CD4-positive, alpha-beta T cell treated with Interleukin-1 beta for 1 hour (primary cell): ENCODE results near the gene ELF5.

Experiments used
- DNase-seq, 2 donors: peaks; one replicate each; pipeline ENCODE4 v3.0.0-alpha.2; 2020 to 2022

Gene ELF5

DNA sequence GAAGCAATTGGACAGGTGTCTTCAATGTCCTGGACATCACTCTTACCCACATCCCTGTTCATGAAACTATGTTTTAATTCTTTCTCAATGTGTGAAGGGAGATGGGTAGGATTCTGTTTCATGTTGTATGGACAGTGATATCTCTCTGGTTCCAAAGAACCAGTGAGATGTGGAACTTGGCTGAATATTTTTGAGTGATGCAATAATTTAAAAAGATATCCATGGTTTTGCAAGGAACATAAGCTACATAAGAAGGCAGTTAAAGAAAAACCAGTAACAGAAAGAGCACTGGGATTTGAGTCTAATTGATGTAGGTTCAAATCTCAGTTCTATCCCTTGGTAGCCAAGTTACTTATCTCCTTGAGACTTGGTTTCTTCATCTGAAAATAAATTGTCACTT is 7.7 kb upstream of the ELF5 start:
- DNase-seq: no peak

DNA sequence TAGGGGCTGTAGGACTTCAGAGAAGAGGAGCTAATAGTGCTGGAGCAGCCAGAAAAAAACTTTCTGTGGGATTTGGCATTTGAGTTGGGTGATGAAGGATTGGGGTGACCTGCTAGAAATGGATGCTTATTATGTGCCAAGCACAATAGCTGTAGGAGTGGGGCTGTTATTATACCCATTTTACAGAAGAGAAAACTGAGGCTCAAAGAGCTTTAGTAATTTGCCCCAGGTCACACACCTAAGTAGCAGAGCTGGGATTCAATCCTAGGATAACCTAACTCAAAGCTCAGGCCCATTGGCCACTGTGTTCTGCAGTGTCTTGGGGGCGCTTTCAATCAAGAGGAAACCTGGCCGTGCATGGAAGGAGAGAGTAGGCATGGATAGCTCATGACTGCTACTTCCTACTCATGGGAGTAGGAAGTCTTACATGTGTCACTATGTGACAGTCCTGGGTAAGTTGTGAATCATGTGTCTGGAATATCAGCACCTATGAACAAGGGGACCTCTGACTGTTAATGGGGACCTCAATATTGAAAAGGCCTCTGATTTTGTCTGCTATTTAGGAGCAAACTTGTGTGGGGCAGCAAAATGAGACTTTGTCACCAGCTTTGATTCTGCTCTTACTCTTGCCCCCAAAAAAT is 6.1 kb upstream of the ELF5 start:
- no peak for DNase-seq

DNA sequence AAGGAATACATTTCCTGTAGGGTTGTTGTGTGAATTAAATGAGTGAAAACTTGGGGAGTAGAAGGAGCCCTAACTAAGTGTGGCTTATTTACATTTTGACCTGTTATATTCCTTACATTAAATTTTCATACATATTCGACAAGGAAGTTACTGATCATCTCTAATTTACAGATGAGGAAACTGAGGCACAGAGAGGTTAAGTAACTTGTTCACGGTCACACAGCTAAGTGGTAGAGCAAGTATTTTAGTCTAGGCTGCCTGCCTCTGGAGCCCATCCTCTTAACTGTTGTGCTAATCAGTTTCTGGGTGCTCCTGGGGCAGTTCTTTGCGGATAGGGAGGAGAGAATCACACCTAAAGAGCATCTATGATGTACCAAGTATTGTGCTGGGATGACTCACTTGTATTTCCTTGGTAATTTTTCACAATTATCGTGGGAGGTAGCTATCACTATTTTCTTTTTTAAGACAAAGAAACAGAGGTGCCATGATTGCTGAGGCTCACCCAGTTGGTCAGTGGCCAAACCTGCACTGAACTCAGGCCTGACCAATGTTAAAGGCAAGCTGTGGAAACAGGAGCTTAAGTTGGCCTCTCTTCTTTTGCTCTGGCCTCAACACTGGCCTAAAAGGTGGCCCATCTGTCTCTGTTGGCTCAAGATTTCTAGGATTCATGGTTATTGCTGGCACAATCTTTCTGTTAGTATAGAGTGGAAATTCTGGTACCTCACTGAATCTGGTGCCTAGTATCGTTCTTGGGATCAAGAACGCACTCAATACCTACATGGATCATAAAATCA is 2.9 kb upstream of the ELF5 start:
- DNase-seq: no peak

DNA sequence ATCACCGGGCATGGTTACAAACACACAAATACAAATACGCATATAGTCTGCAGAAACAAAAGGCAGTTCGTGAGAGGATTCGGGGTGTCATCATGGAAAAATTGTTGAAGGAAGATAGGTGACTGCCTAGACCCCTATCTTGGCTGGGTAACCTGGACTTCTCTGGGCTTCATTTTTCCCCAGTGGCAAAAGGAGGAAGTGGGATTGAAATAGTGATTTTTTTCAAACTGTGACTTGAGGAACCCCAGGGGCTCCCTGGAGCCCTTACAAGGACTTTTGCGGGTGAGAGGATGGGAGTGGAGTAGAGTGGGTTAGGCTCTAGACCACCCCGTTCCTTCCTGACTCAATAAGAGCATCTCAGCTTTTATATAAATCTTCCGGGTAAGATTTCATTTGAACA is 1.0 kb upstream of the ELF5 start:
- DNase-seq: no peak

DNA sequence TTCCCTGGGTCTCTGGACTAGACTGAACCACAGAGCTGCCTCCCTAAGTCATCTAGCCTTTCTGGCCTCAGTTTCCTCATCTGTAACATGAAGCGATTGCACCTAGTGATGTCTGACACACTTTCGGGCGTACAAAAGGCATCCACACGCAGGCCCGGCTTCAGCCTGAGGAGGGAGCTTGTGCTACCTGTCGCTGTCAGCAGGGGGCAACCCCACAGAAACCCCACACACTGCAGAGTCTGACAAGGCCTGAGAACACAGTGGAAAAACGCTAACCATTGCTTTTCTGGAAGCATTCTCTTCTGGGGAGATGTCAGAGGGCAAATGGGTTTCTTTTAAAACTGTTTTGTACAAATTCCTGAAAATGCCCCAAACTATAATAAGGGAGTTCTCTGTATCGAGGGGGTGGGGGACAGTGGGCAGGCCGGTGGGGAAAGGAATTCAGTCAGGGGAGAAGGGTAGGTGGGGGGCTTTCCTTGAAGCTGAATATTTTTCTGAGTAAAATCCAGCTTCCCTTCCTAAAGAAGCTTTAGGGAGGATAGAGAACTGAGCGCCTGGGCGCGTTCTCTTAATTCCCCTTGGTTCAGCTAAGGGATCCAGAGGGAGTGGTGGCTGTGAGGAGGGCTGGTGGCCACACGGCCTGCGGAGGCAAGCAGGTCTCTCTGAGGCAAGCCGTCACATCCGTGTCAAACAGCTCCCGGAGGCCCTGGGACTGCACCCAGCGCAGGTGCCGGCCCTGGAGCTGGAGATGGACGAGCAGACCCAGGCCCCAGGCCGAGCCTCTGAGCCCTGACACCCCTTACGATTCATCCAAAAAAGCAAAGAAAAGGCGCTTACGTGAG is 533 bp downstream of the ELF5 start:
- peak; percentile 30 to 43 for DNase-seq

DNA sequence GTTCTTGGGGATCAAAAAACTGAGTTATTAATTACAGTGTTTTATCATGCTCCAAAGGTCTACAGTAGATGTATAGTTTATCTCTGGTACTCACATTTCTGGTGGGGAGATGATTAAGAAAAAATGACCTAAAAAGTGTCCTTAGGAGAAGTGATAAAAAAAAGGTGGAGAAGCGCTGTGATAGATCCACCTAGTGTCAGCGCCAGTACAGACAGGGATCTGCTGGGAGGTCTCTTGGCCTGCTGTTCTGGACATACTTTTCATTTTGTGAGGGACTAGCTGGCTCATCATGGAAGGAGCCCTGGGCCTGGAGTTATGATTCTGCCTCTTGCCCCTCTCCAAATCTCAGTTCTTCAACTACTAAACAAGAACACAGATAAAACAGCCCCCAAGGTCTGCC is 2.9 kb downstream of the ELF5 start:
- DNase-seq: no peak

DNA sequence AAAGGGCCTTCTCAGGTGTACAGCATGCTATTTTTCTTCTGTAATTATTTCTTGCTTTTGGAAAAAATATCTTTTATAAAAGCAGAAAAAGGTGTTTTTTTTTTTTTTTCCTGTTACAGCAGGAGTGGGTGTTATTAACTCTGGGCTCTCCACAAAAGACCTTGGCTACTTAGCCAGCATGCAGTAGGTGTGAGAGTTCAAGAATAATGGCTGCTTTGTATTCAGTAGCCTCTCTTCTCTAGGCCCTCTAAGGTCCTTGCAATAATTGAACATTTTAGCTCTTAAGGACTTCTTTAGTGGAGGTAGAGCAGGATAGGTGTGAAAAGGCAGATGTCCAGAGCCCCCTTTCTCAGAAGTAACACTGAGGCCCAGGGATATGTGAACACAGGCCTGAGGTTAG is 3.4 kb downstream of the ELF5 start:
- no peak for DNase-seq

DNA sequence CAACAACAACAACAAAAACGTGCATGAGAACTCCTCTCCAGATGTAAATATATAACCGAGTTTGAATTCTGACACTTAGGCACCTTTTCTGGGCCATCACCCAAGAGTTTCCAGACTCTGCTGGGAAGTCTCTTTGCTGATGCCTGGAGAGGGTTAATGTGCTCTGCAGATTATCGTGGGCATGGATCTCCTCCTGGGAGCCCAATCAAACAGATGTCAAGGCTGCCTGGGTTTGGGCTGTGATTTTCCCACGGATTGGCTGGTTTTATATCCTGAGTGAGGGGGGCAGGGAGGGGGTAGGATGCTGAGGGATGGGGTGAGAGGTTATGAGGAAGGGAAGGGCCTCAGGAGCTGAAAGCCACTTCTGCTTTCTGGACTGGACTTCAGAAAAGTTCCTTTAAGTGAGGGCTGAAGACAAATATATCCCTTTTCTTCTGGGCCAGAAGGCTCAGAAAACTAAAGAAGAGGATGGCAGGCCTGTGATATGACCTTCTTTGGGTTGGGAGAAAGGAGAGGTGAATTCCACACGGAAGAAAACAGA is 4.2 kb downstream of the ELF5 start:
- DNase-seq: no peak

DNA sequence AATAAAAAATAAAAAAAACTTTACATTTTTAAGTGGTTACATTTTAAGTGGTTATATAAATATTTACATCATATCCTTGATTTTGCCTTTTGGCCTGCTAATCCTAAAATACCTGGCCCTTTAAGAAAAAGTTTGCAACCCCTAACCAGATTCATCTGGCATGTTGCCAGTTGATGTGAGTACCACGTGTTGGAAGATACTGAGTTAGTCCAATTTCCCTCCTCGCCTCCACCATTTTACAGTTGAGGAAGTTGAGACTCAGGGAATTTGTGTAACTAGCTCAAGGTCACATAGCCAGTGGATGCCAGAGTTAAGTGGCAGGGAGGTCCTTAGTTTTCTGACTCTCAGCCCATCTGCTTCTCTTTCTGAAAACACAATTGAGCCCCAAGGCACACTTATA is 5.1 kb downstream of the ELF5 start:
- DNase-seq: no peak

DNA sequence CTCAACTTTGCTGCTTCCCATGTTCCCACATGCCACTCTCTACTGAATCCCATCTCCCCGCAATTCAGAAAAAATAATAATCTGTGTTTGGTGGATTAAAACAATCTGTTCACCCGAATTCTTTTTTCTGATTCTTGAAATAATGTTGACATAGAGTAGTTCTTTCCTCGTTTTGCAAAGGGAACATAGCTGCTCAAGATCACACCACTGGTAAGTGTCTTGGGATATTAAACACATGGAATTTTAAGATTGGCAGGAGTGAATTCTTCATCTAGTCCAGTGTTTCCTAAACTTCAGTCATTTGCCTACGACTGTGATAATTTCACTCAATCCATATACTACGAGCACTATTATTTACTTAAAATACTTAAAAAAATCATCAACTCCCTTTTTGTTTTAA is 6.0 kb downstream of the ELF5 start:
- no peak for DNase-seq

DNA sequence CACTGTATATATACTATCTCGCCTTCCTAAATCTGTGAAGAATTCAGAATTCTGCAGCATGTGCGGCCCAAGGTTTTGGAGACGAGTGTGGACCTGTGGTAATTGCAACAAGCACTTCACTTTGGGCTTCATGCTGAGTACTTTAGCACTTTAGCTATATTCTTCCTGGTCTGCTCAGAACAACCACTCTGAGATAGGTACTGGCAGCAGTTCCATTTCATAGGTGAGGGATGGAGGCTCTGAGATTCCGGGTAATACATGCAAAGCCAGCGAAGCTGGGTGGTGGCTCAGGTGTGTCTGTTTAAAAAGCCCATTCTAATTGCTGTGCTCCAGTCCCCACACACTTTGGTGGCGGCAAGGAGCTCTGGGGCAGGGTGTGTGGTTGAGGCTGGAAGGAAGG is 6.4 kb downstream of the ELF5 start:
- no peak for DNase-seq

DNA sequence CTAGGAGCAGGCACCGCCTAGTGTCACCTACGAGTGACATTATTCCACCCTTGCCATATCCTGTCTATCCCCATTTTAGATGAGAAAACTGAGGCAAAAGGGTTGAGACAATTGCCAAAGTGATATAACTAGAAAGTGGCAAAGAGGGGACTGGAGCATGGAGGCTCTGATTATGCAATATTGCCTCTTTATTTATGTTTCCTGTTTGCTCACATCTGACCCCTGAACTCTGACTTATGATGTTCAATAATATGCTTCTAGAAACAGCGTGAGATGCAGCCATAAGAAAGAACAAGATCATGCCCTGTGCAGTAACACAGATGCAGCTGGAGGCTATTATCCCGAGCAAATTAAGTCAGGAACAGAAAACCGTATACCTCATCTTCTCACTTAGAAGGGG is 7.7 kb downstream of the ELF5 start:
- DNase-seq: no peak

DNA sequence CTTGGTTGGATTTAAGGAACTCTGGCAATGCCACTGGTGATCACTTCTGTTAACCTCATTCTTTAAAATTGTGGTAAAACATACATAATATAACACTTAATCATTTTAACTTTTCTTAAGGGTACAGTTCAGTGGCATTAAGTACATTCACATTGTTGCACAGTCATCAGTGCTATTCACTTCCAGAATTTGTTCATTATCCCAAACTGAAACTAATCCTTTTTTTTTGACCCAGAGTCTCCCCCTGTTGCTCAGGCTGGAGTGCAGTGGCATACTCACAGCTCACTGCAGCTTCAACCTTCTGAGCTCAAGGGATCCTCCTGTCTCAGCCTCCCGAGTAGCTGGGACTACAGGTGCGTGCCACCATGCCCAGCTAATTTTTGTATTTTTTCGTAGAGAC is 10.6 kb downstream of the ELF5 start:
- no peak for DNase-seq

DNA sequence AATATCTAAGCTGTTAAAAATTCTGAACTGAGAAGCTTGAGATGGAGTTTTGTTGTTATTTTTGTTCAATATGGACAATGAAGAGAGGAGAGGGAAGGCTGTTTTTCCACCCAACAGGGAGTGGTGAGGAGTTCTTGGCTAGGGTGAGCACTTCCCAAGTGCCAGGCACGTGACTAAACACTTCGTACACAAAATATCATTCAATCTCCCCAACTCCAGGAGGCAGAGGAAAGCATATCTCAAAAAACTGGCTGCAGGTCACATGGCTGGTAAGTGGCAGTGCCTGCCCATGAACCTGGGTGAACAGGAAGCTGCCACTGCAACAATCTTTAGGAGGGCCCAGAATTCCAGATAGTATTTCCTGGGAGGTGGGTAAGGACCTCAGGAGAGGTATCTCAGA is 11.6 kb downstream of the ELF5 start:
- no peak for DNase-seq

DNA sequence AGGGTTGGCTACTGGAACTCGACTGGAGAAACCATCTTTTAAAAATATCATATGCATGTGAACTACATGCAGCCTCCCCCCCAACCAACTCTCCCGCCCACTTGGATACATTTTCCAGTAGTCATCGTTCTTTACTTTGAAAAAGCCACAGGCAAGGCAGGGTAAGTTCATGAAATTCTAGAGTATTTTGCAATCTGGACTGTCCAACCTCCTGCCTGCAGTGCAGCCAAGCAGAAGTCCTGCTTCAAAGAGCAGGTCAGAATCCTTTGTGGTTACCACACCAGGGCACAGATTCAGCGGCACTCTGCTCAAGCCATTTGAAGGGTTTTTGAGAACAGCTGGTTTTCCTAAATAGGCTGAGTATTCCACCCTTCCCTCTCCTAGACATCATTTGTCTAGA is 12.1 kb downstream of the ELF5 start:
- peak in 1 of 2 donors; percentile 3 for DNase-seq

DNA sequence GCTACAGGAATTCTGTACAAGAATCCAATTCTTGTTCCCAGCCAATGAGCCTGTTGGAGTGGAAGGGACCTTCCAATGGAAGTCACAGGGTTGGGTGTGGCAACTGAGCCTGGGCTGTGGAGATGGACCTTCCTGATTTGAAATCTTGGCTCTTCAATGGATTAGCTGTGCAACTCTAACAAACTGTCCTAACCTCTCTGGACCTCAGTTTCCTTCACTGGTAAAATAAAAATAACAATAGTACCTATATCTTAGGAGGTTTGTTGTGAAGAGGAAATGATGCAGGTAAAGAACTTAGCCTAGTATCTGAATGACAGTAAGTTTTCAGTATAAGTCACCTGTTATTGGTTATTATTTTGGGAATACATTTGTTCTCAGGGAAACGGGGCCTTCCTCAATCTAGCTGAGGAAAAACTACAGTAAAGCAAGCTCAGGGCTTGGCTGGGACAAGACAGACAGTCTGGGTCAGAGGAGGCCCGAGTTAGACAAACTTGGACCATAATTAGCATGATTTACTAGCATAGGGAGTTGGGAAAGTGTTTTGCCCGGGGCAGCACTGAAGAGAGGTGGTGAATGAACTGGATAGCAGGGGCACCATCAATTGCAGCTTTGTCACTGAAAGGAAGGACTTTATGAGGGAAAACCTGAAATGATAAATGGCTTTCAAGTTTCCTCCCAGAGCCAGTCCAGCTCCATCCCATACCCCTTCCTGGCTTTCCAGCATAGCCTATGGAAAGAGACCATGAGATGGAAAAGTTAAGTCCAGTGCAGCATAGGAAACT is 13.7 kb downstream of the ELF5 start:
- no peak for DNase-seq

DNA sequence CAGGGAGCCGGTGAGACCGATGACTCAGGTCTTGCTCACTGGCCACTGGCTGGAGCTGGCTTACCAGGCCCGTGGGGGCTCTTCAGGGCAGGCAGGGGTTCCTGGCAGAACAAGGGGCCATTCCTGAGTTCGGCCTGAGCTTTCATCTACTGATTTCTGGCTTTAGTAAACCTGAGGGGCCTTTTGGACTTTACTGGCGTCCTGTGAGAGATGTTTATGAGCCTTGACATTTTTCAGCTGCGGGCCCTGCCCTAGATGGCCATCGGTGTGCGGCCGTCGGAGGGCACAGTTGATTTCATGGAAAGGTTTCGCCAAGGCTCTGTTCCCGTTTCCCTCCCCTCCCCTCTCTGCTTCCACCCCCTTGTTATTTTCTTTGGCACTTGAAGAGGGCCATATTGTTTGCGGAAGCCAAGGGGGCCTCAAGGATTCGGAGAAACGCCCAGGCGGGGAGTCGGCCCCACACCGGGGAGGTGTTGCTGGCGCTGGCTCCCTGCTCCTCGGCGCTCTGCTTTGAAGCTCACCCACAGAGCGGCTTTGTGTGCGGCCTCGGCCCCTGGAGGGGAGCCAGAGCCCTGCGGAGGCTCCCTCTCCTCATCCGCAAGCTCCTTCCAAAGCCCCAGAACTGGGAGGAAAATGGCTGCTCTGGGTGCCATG is 17.7 kb downstream of the ELF5 start:
- no peak for DNase-seq

DNA sequence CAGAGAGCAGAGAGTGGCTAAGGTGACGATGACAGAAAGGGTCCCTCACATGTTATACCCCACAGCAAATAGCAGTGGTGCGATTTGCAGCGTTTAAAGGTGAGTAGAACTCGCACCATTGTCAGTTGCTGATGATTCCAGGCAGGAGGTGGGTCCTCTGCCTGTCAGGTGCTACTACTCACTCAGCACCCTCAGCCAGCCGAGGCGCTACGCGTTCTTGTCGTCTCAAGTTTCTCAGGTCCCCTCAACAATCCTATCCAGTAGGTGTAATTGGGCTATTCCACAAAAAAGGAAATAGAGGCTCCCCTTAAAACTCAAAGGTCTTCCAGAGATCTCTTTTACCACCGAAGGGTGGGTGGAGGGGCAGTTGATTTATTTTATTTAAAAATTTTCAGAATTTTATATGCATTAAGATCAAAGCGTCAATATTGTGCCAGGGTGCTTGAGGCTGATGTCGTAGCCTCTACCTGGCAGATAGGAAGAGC is 18.3 kb downstream of the ELF5 start:
- no peak for DNase-seq

DNA sequence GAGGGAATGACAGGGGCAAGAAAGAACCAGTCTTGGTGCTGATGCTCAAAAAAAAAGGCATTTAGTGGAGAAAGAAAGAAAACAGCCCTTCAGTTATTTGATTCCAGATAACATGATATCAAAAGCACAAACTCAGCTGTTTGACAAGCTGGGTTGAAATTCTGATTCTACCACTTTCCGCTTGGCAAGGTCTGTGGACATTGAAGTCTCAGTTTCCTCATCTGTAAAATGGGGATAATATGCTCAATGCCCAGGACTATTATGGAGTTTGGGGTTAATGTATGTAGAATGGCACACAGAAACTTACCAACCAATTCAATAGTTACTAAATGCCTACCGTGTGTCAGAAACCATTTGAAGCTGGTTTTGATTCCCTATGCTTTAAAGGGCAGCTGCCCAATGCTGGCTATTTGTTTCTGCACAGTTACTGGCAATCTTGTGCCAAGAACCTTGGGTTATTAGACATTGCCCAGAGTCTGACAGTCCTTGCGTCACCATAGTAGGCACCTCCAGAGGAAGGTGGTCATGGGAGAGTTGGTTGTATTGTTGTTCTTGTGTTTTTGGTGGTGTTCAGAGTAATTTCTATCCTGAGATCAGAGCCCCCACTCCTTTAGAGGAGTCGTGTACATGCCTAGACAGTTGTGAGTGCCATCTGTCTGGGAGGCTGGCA is 19.5 kb downstream of the ELF5 start:
- DNase-seq: no peak

DNA sequence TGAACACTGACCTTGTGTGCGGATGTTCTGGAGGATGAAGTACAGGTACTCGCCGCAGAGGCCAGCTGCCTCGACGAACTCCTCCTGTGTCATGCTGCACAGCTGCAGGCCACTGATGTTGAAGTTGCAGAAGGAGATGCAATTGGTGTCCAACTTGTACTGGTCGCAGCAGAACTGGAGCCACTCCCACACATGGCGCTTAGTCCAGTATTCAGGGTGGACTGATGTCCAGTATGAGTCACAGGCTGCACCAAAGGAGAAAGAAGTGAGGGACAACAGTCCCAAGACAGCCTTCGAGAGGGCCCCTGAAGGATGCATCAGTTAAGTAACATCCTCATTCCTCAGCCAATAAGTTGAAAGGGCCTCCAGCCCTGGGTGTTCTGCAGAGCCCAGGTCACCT is 20.1 kb downstream of the ELF5 start:
- DNase-seq: no peak

DNA sequence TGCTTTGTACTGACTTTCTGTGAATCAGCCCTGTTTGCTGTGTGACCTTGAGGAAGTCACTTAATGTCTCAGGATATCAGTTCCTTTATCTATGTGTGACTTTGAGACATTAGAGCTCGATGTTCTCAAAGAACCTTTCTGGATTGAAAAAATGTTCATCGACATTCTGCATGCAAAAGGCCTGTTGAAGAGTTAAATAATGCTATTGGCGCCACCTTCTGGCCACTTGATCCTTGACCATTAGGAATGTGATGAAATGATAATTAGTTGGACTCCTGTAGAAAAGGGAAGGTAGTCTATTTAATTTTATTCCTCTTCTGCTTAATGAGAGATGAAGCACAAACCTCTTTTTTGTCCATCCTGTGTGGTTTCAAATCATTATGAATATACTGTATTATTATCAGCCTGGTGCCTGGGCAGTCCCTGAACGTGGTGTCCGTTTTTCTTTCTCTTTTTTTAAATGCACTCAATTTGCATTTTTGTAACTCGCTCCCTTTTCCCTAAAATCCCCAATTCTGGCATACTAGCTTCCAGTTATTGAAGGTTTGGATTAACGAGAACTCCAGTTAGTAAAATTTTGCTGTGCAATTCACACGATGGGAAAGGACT is 20.7 kb downstream of the ELF5 start:
- peak; percentile 30 to 38 for DNase-seq
